GM21526 (cell line): ENCODE measurements around the gene CASQ1.

ENCODE experiments used
- ATAC-seq: cut with Tn5 transposase; IDR thresholded peaks from one replicate; pipeline ENCODE4 v1.9.1; 2021; ENCODE audit warnings: moderate library complexity; ENCODE audit not compliant: unreplicated experiment, low FRiP score

CASQ1 gene

GRCh38 chr1:160189649-160190625 is at the start of gene CASQ1:
TSS of gene CASQ1 (plus strand) at chr1:160190575. CDS start at chr1:160190752, 177 bp downstream.
- ATAC-seq = no peak

DNA sequence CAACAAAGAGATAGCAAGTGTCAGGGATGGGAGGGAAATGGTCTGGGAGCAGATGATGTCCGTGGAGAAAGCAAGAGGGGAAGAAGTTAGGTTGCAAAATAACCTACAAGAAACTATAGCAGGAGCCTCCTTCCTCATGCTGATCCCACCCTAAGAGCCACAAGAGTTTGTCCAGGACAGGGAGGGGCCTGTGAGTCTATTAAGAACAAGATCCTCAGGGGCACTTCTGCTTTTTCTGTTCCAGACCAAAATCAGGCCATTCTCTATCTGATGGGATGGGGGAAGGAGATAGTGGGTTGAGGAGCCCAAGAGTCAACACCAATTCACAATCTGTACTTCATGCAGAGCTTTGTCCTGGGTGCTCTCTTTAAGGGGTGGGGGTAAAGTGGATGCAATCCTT is 46.7 kb upstream of the CASQ1 start:
- ATAC-seq = no peak

GRCh38 chr1:160144921-160145320 is 45.5 kb upstream of the CASQ1 start:
- no peak for ATAC-seq

- ATAC-seq = no peak
These were observed 44.3 kb upstream of the CASQ1 start for GRCh38 chr1:160146107-160146506.

GRCh38 chr1:160148121-160148520 is 42.3 kb upstream of the CASQ1 start:
- ATAC-seq = no peak

DNA sequence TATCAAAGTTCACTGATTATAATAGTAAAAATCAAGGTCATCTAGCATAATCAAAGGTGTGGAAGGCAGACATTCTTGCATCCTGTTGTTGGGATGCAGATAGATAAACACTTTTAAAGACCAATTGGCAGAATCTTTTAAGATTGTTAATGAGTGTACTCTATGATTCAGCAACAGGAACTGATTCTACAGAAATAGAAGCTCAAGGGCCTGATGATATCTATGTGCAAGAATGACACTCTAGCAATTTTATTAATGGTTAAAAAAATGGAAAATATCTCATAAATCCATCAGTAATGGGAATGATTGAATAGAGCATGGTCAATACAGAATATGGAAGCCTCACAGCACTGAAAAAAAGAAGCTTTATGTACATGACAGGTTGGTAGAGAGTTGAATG is 41.1 kb upstream of the CASQ1 start:
- no peak for ATAC-seq

- no peak for ATAC-seq
These were observed 40.7 kb upstream of the CASQ1 start for GRCh38 chr1:160149716-160150115.

DNA sequence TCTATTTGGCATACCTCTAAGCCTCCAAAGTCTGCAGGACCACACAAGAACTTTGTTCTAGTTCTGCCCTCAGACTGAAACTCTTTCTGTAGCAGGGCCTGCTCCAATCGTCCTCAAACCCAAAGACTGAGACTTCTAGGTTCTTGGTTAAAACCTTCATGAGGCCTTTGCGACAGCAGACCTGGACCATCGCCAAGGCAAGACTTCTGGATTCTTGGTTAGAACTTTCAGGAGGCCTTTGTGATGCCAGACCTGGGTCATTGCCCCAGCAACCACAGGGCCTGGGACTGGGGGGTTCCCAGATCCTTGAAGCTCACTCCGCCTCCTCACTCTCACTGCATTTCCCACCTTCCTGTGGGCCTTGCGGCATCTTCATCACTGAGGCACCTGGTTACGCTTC is 39.1 kb upstream of the CASQ1 start, which contains the start of gene ATP1A4:
ATP1A4 (plus strand) TSS at position 301 of the 400 bp plus-strand sequence. CDS start 438 bp downstream, outside the sequence.
- no peak for ATAC-seq

DNA sequence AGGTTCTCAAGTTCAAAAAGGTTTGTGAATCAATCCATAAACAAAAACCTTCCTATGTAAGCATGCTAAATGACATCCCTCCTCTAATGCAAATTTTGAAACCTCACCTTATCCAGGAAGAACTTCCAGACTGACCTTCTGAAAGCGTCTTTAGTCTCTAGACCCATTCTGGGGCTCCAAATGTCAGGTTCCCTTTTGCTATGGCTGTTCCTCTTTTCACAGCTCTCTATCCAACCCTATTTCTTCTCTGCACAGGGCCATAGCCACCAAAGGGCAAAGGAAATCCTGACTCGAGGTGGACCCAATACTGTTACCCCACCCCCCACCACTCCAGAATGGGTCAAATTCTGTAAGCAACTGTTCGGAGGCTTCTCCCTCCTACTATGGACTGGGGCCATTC is 35.6 kb upstream of the CASQ1 start:
- ATAC-seq = no peak

DNA sequence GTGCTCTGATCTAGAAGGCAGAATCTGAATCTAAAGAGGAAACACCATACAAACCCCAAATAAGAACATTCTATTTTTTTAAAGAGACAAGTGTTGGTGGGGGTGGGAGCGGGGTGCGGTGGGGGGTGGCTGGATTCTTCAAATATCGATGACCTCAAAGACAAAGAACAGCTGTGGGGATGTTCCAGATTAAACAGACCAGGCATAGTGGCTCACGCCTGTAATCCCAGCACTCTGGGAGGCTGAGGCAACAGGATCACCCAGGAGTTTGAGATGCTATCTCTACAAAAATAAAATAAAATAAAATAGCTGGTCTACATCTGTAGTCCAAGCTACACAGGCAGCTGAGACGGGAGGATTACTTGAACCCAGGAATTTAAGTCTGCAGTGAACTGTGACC is 34.0 kb upstream of the CASQ1 start:
- no peak for ATAC-seq

GRCh38 chr1:160157174-160157573 is 33.2 kb upstream of the CASQ1 start:
- no peak for ATAC-seq

- no peak for ATAC-seq
These were observed 32.3 kb upstream of the CASQ1 start for GRCh38 chr1:160158031-160158430.

GRCh38 chr1:160158534-160158933 is 31.8 kb upstream of the CASQ1 start:
- no peak for ATAC-seq

DNA sequence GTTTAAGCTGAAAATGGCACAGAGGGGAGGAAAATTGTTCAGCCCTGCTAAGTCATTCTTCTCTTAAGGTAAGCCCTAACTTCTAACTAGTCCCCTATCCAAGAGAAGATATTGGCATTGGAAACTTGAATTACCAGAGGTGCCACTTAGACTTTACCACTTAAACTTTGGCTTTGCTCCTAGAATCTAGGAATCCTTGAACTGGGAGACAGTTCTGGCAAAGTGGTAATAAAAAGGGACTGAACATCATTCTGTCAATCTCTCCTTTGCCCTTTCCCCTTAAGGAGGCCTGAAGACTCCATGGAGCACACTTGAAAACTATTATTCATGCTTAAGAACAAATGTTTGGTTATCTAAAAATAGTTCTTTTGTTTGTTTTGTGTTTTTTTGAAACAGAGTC is 30.5 kb upstream of the CASQ1 start:
- ATAC-seq = no peak

DNA sequence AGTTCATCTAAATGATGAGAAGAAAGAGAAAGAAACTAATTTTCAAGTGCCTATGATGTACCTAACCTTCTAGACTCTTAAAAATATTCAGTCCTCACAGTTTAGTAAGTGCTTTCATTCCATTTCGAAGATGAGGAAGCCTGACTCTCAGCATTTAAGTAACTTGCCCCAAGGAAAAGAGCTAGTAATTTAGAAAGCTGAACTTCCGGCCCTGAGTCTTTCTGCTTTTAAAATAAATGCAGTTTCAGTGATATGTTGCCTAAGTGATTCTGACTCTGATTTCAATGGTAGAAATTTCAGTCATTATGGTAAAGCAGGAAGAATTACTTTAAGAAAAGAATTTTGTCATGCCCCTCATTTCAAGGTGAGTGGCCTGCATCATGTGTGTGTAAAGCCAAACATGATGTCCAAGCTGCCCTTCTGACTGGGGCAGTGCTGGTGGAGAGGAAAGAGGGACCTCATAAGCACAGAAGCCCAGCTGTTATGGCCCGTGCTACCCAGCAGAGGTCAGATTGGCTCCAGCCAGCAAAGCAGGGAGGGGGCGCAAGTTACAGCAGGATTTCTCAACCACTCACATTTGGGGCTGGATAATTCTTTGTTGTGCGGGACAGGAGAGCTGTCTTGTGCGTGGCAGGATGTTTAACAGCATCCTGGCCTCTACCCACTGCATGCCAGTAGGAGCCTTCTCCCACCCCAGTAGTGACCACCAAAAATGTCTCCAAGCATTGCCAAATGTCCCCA is 28.2 kb upstream of the CASQ1 start:
- ATAC-seq = no peak

DNA sequence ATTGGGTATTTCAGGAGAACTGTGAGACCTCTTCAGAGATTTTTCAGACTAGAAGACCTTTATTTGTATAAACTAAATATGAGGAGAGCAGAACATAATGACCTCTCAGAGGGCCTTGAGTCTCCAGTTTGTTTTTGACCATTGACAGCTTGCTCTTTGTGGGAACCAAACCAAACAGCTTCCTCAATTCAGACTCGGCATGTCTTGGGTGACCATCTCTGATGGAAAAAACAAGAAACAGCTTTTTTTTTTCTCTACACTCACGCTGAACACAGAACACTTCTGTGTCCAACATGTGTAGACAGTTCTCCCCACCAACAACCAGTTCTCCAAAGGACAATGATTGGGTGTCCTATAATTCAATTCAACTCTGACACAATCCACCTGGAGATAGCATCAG is 27.4 kb upstream of the CASQ1 start:
- no peak for ATAC-seq

- ATAC-seq = no peak
These were observed 26.8 kb upstream of the CASQ1 start for GRCh38 chr1:160163615-160164014.

DNA sequence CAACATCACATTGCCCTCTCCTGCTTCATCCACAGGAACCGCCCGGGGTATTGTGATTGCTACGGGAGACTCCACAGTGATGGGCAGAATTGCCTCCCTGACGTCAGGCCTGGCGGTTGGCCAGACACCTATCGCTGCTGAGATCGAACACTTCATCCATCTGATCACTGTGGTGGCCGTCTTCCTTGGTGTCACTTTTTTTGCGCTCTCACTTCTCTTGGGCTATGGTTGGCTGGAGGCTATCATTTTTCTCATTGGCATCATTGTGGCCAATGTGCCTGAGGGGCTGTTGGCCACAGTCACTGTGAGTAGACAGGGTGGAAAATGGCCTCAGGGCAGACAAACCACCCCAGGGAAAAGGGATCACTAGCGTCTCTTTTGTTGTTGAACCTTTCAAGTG is 26.3 kb upstream of the CASQ1 start:
- no peak for ATAC-seq

DNA sequence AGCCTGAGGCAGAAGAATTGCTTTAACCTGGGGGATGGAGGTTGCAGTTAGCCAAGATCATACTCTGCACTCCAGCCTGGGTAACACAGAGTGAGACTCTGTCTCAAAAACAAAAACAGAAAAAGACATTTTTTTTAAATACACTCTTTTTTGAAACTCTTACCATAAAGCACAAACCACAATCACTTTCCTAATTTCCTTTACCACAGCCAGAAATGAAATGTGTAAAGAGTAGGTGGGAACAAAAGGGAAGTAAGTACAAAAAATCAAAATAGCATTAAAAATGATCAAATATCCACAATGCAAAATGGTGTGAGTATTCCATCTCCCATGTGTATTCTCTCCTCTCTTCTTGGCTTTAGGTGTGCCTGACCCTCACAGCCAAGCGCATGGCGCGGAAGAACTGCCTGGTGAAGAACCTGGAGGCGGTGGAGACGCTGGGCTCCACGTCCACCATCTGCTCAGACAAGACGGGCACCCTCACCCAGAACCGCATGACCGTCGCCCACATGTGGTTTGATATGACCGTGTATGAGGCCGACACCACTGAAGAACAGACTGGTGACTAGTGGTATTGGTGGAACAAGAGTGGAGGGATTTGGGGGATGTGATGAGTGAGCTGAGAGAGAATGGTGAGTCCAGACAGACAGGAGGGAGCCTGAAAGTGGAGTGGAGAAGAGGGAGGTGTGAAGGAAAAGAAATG is 24.1 kb upstream of the CASQ1 start:
- no peak for ATAC-seq

- ATAC-seq = no peak
These were observed 23.3 kb upstream of the CASQ1 start for GRCh38 chr1:160167056-160167455.

DNA sequence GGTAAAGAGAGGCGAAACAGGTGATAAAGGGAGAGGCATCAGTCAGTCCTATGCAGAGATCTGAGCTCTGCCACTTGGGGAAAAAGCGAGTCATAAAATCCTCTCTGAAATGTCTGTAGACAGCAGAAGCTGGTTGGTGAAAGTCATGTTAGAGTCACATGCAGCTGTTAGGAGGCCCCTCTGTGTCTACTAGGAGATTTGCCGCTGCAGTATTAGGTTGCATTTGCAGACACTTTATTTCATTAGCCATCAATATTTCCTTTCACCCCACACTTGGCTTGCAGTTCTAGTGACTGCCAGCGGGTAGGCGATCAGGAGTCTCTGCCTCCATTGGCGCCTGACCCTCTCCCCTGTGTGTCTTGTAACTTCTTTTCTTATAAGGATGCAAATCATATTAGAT is 22.8 kb upstream of the CASQ1 start:
- ATAC-seq = no peak
